Endothelial cell of umbilical vein (primary cell): ENCODE results near the gene LDLRAD4. TPM values are rescaled to one million over a fixed set of nuclear protein-coding genes. Genes with fewer than 3 reads are reported as not detected.

ENCODE experiments used
- BruUV-seq: library from RNA; stranded (reverse); fragments of 400-500 nt; replicated peaks from 2 replicates; lab custom pipeline; 2021; lab: Mats Ljungman, UMichigan
- CTCF ChIA-PET: fragments of 300-600, 350-600 bp; sonication (Branson Sonifier 250); formaldehyde crosslinking; loops from one replicate; lab custom pipeline; 2021; ENCODE audit warnings: antibody characterized with exemption, inconsistent platforms; lab: Charles Lee
- POLR2A ChIA-PET: fragments of 300-600, 350-600 bp; sonication (Branson Sonifier 250); formaldehyde crosslinking; loops from one replicate; lab custom pipeline; 2021; ENCODE audit warnings: antibody characterized with exemption, inconsistent platforms; lab: Charles Lee
- DNase-seq: peaks from one replicate; pipeline ENCODE4 v3.0.0-alpha.2; 2011; ENCODE audit warnings: low read depth, low spot score
- FAIRE-seq: peaks from 2 replicates; lab custom pipeline; 2011; peaks lifted over from hg19 to GRCh38; lab: Jason Lieb, UNC
- H2AFZ ChIP-seq: 2 replicates; pipeline ENCODE4 v1.6.0; 2012; ENCODE audit warnings: low read depth, low read length, control low read depth, inconsistent platforms
- H3K27ac ChIP-seq: 2 replicates; pipeline ENCODE4 v1.5.1; 2011; ENCODE audit warnings: low read depth, mild to moderate bottlenecking, control low read depth, low read length, moderate library complexity; ENCODE audit not compliant: insufficient read depth
- H3K27me3 ChIP-seq, 2 experiments: 2 replicates each; pipeline versions ENCODE4 v1.6.0 to v1.6.1; 2011; ENCODE audit warnings: low read length in 2 of 2, mixed read lengths in 1 of 2; ENCODE audit not compliant: control insufficient read depth in 2 of 2, insufficient read depth in 2 of 2
- H3K36me3 ChIP-seq, 2 experiments: 2 replicates in 1 of 2; 3 replicates in 1 of 2; pipeline ENCODE4 v1.5.1; 2011; ENCODE audit warnings: low read length in 2 of 2, mild to moderate bottlenecking in 1 of 2, moderate library complexity in 1 of 2; ENCODE audit not compliant: control insufficient read depth in 2 of 2, insufficient read depth in 2 of 2; ENCODE audit errors: extremely low read depth in 1 of 2
- H3K4me1 ChIP-seq: 3 replicates; pipeline ENCODE4 v1.5.1; 2011; ENCODE audit warnings: mild to moderate bottlenecking, low read length; ENCODE audit not compliant: control insufficient read depth, insufficient read depth; ENCODE audit errors: extremely low read depth
- H3K4me2 ChIP-seq: 2 replicates; pipeline ENCODE4 v1.6.1; 2011; ENCODE audit warnings: low read length, control low read depth, mixed read lengths; ENCODE audit not compliant: insufficient read depth
- H3K4me3 ChIP-seq, 3 experiments: fragments of 200-600 bp in 1 of 3; sonication (generic), shearing (Covaris generic) in 1 of 3; replicated peaks in 1 of 3; 2 replicates each; pipeline ENCODE4 v1.5.1; 2011 to 2016; ENCODE audit warnings: control low read depth in 3 of 3, low read length in 3 of 3, mild to moderate bottlenecking in 2 of 3, inconsistent platforms in 1 of 3, low read depth in 1 of 3, moderate library complexity in 1 of 3; ENCODE audit not compliant: insufficient read depth in 1 of 3
- H3K79me2 ChIP-seq: 2 replicates; pipeline ENCODE4 v1.6.0; 2012; ENCODE audit warnings: low read length, inconsistent platforms; ENCODE audit not compliant: control insufficient read depth, insufficient read depth
- H3K9ac ChIP-seq: replicated peaks from 2 replicates; pipeline ENCODE3; 2011; ENCODE audit warnings: low read length, control low read depth; ENCODE audit not compliant: insufficient read depth; ENCODE audit errors: extremely low read depth
- H3K9me1 ChIP-seq: replicated peaks from 3 replicates; pipeline ENCODE4 v1.6.0; 2011; ENCODE audit warnings: mild to moderate bottlenecking, low read length; ENCODE audit not compliant: control insufficient read depth, insufficient read depth; ENCODE audit errors: extremely low read depth
- H3K9me3 ChIP-seq: replicated peaks from 2 replicates; pipeline ENCODE4 v1.5.1; 2012; ENCODE audit warnings: low read length, inconsistent platforms; ENCODE audit not compliant: control insufficient read depth, insufficient read depth
- H4K20me1 ChIP-seq: replicated peaks from 2 replicates; pipeline ENCODE3; 2011; ENCODE audit warnings: mild to moderate bottlenecking, low read length; ENCODE audit not compliant: control insufficient read depth, insufficient read depth; ENCODE audit errors: extremely low read depth
- CTCF ChIP-seq, 2 donors: IDR thresholded peaks; 1 replicate in 1 of 2; 2 replicates in 1 of 2; pipeline ENCODE4 v1.5.1; 2011; ENCODE audit warnings: low read length in 2 of 2, mild to moderate bottlenecking in 2 of 2, moderate library complexity in 2 of 2, control low read depth in 1 of 2, inconsistent platforms in 1 of 2, low read depth in 1 of 2; ENCODE audit not compliant: insufficient read depth in 1 of 2; ENCODE audit errors: extremely low read depth in 1 of 2
- EZH2 ChIP-seq: IDR thresholded peaks from 2 replicates; pipeline ENCODE4 v1.6.1; 2012; ENCODE audit warnings: borderline replicate concordance, low read depth, mild to moderate bottlenecking, moderate library complexity, low read length, inconsistent platforms; ENCODE audit not compliant: severe bottlenecking
- FOS ChIP-seq: IDR thresholded peaks from 2 replicates; pipeline ENCODE4 v1.6.1; 2011; ENCODE audit warnings: mild to moderate bottlenecking, low read length, moderate library complexity, borderline replicate concordance; ENCODE audit not compliant: insufficient read depth
- GATA2 ChIP-seq: IDR thresholded peaks from 2 replicates; pipeline ENCODE4 v1.7.0; 2011; ENCODE audit warnings: low read depth, mild to moderate bottlenecking, moderate library complexity, mixed read lengths, low read length; ENCODE audit not compliant: insufficient read length, insufficient read depth
- JUN ChIP-seq: IDR thresholded peaks from 2 replicates; pipeline ENCODE4 v1.6.1; 2011; ENCODE audit warnings: borderline replicate concordance, low read depth; ENCODE audit not compliant: insufficient read length, insufficient read depth
- MAX ChIP-seq: IDR thresholded peaks from 2 replicates; pipeline ENCODE4 v1.6.1; 2011; ENCODE audit not compliant: insufficient read depth, insufficient read length
- MYC ChIP-seq: IDR thresholded peaks from one replicate; pipeline ENCODE4 v1.6.1; 2011; ENCODE audit warnings: mild to moderate bottlenecking, low read depth, low read length
- POLR2A ChIP-seq: IDR thresholded peaks from 2 replicates; pipeline ENCODE4 v1.6.1; 2012; ENCODE audit warnings: low read depth, mild to moderate bottlenecking, control low read depth, low read length
- POLR2AphosphoS5 ChIP-seq: IDR thresholded peaks from 2 replicates; pipeline ENCODE4 v1.6.1; 2012; ENCODE audit warnings: low read depth, mild to moderate bottlenecking, control low read depth, low read length, moderate library complexity; ENCODE audit not compliant: insufficient read depth
- dilution Hi-C: fragments of 300-500 bp; cut with MboI; formaldehyde crosslinking; loops from one replicate; pipeline ENCODE4 v1.15.0; 2019; ENCODE audit warnings: low sequenced_read_pairs; ENCODE audit not compliant: extremely low pct_ligation_motif_present
- intact Hi-C: fragments of 100-400 bp; cut with micrococcal nuclease; formaldehyde crosslinking; loops from one replicate; pipeline ENCODE4 v1.10.0; 2022
- polyA plus RNA-seq, 4 experiments: library from polyadenylated mRNA; depleted of rRNA in 3 of 4; stranded (reverse) in 3 of 4; unstranded in 1 of 4; fragments of >200 nt; gene quantifications; 2 replicates each; pipeline versions ENCODE4 v1.2.1 to v1.2.3, GENCODE V29; 2011 to 2012; ENCODE audit warnings: missing spikeins in 1 of 4
- total RNA-seq: library from RNA; stranded (reverse); gene quantifications from 2 replicates; pipeline ENCODE4 v1.2.3, GENCODE V29; 2021

The LDLRAD4 gene
- total and polyA plus RNA-seq, 2 donors (not counting 3 experiments of a cell fraction or from before 2014, with no cell fraction given): 5.2 to 6.5 TPM

GRCh38 chr18:13545514-13545913 lies 327.0 kb downstream of the LDLRAD4 start:
- H3K4me2 ChIP-seq: no peak overlapping the region
- H3K9me1 ChIP-seq: no peaks in the 10 kb centered on the region
- no peak overlapping the region for H3K9ac ChIP-seq
- H3K27ac ChIP-seq: no peak overlapping the region
- peaks cover 0 to 6% of the 10 kb centered on the region in 2 experiments for H3K27me3 ChIP-seq
- dilution Hi-C loops: no loop called here
- BruUV-seq: no TSS peak
- H3K79me2 ChIP-seq: no peaks in the 10 kb centered on the region
- intact Hi-C loops: no loop called here
- CTCF ChIA-PET: interaction anchor here (0.7 to 1.1 kb wide), 2 partner anchors 40 to 268 kb away, joined by 3 read pairs; no protein-coding TSS in a partner anchor
- POLR2A ChIA-PET: no interaction called here
- no peak for DNase-seq
- no peaks in the 10 kb centered on the region for H3K9me3 ChIP-seq
- H3K4me3 ChIP-seq: no peak overlapping the region
- H3K4me1 ChIP-seq: no peaks in the 10 kb centered on the region
- TF ChIP-seq EZH2 (no peak), GATA2 (no peak), JUN (no peak), POLR2A (no peak), CTCF (IDR thresholded peaks at IDR 0.05; ENCODE audit: extremely low read depth in 1 of 2, insufficient read depth in 1 of 2, low read depth in 1 of 2, low read length in 2 of 2) (no peak), FOS (no peak), POLR2AphosphoS5 (no peak), MYC (no peak), MAX (no peak)
- H2AFZ ChIP-seq: no peak overlapping the region
- no peaks in the 10 kb centered on the region for H4K20me1 ChIP-seq
- H3K36me3 ChIP-seq: no peaks in the 10 kb centered on the region
- no peak for FAIRE-seq
